Activated CD8-positive, alpha-beta T cell treated with anti-CD3 and anti-CD28 coated beads, Interleukin-2, amount 10 ng/mL, durations not matched to agents 7 days and 5 days (primary cell): ENCODE data around the gene NGFR. TPM values are rescaled to one million over a fixed set of nuclear protein-coding genes. Genes with fewer than 3 reads are reported as not detected.
A peak's percentile ranks its signal among the peaks of the same experiment; 100 is the strongest.

Source experiments
- ATAC-seq: fragments of 150-1000 bp; cut with Tn5 transposase; one replicate; pipeline ENCODE4 v1.10.0; 2021; ENCODE audit warnings: moderate library complexity
- CTCF ChIA-PET: fragments of 350-600 bp; sonication (Branson Sonifier 250); formaldehyde crosslinking; loops from one replicate; lab custom pipeline; 2021; ENCODE audit warnings: antibody characterized with exemption; lab: Charles Lee
- POLR2A ChIA-PET: fragments of 350-600 bp; sonication (Branson Sonifier 250); formaldehyde crosslinking; loops from one replicate; lab custom pipeline; 2021; ENCODE audit warnings: antibody characterized with exemption; lab: Charles Lee
- DNase-seq: peaks from one replicate; pipeline ENCODE4 v3.0.0-alpha.2; 2020
- H3K27ac Mint-ChIP-seq: one replicate; pipeline ENCODE4 v1.8.0; 2021; ENCODE audit warnings: mild to moderate bottlenecking, mixed read lengths
- H3K27me3 Mint-ChIP-seq: one replicate; pipeline ENCODE4 v1.8.0; 2021; ENCODE audit warnings: low read depth, mixed read lengths
- H3K36me3 Mint-ChIP-seq: one replicate; pipeline ENCODE4 v1.8.0; 2021; ENCODE audit warnings: low read depth, mixed read lengths
- H3K4me1 Mint-ChIP-seq: one replicate; pipeline ENCODE4 v1.8.0; 2021; ENCODE audit warnings: low read depth, mixed read lengths
- H3K4me3 Mint-ChIP-seq: one replicate; pipeline ENCODE4 v1.8.0; 2021; ENCODE audit warnings: mild to moderate bottlenecking, mixed read lengths
- H3K9me3 Mint-ChIP-seq: one replicate; pipeline ENCODE4 v1.8.0; 2022; ENCODE audit warnings: mixed read lengths; ENCODE audit not compliant: insufficient read depth
- total RNA-seq, 2 experiments: library from RNA; stranded (reverse); gene quantifications; one replicate each; pipeline ENCODE4 v1.2.3, GENCODE V29; 2021

The NGFR gene
- total RNA-seq, 2 experiments from 2014 or later: 0.11 TPM; not detected in 1

- ChIA-PET POLR2A (no interaction called here), CTCF (interaction anchor here (1.4 kb wide), 1 partner anchor 143 kb away, joined by 7 read pairs; no protein-coding TSS in a partner anchor)
- Mint-ChIP-seq H3K27me3 (peaks cover 5% of the 10 kb centered on the region), H3K4me3 (no peak overlapping the region), H3K9me3 (no peaks in the 10 kb centered on the region), H3K4me1 (peaks cover 8% of the 10 kb centered on the region), H3K36me3 (no peaks in the 10 kb centered on the region), H3K27ac (no peak overlapping the region)
- ATAC-seq: no peak
- DNase-seq: no peak
Measured at GRCh38 chr17:49551221-49552069, 56.4 kb downstream of the NGFR start.

GRCh38 chr17:49552070-49552751 is 57.1 kb downstream of the NGFR start:
- ATAC-seq: no peak
- Mint-ChIP-seq H3K27ac (no peak overlapping the region), H3K9me3 (no peaks in the 10 kb centered on the region), H3K4me1 (peaks cover 10% of the 10 kb centered on the region), H3K27me3 (peaks cover 5% of the 10 kb centered on the region), H3K4me3 (no peak overlapping the region), H3K36me3 (no peaks in the 10 kb centered on the region)
- POLR2A ChIA-PET: no interaction called here
- no peak for DNase-seq
- CTCF ChIA-PET: interaction anchor here (1.4 kb wide), 1 partner anchor 144 kb away, joined by 7 read pairs; no protein-coding TSS in a partner anchor

GRCh38 chr17:49553676-49554335 is 58.7 kb downstream of the NGFR start:
- no peaks in the 10 kb centered on the region for H3K36me3 Mint-ChIP-seq
- H3K4me1 Mint-ChIP-seq: peaks cover 12% of the 10 kb centered on the region
- H3K4me3 Mint-ChIP-seq: no peak overlapping the region
- ATAC-seq: no peak
- H3K27me3 Mint-ChIP-seq: peaks cover 9% of the 10 kb centered on the region
- POLR2A ChIA-PET: interaction anchor here (1.2 kb wide), 1 partner anchor 210 kb away, joined by 3 read pairs; the partner anchor contains the start of gene FAM117A
- CTCF ChIA-PET: interaction anchor here (3.1 to 5.0 kb wide), 2 partner anchors 12 to 119 kb away, joined by 27 to 62 read pairs; no protein-coding TSS in a partner anchor
- no peaks in the 10 kb centered on the region for H3K9me3 Mint-ChIP-seq
- no peak for DNase-seq
- H3K27ac Mint-ChIP-seq: no peak overlapping the region

GRCh38 chr17:49554694-49555494 is 59.8 kb downstream of the NGFR start:
- Mint-ChIP-seq H3K27ac (no peak overlapping the region), H3K9me3 (no peaks in the 10 kb centered on the region), H3K27me3 (peaks cover 13% of the 10 kb centered on the region), H3K4me1 (peaks cover 11% of the 10 kb centered on the region), H3K36me3 (no peaks in the 10 kb centered on the region), H3K4me3 (no peak overlapping the region)
- ATAC-seq: no peak
- POLR2A ChIA-PET: no interaction called here
- DNase-seq: no peak
- CTCF ChIA-PET: interaction anchor here (0.9 to 5.0 kb wide), 15 partner anchors 9 to 443 kb away, joined by 3 to 103 read pairs (median 27); partner anchors contain the start of genes NGFR, PHB1 and SLC35B1

GRCh38 chr17:49555495-49556222 is 60.6 kb downstream of the NGFR start:
- no peak for ATAC-seq
- no peak overlapping the region for H3K27ac Mint-ChIP-seq
- ChIA-PET CTCF (interaction anchor here (0.6 to 5.0 kb wide), 45 partner anchors 10 to 539 kb away, joined by 3 to 103 read pairs (median 6); partner anchors contain the start of genes NGFR, PDK2, PHB1 and SLC35B1), POLR2A (interaction anchor here (0.6 kb wide), 1 partner anchor 122 kb away, joined by 3 read pairs; the partner anchor contains the start of gene SPOP)
- H3K4me3 Mint-ChIP-seq: no peak overlapping the region
- H3K27me3 Mint-ChIP-seq: peaks cover 15% of the 10 kb centered on the region
- no peaks in the 10 kb centered on the region for H3K36me3 Mint-ChIP-seq
- peaks cover 11% of the 10 kb centered on the region for H3K4me1 Mint-ChIP-seq
- H3K9me3 Mint-ChIP-seq: no peaks in the 10 kb centered on the region
- no peak for DNase-seq

GRCh38 chr17:49556223-49556943 is 61.3 kb downstream of the NGFR start:
- Mint-ChIP-seq H3K4me1 (peaks cover 11% of the 10 kb centered on the region), H3K27me3 (peaks cover 15% of the 10 kb centered on the region), H3K36me3 (no peaks in the 10 kb centered on the region), H3K27ac (no peak overlapping the region), H3K9me3 (no peaks in the 10 kb centered on the region), H3K4me3 (no peak overlapping the region)
- ChIA-PET CTCF (interaction anchor here (0.6 to 5.0 kb wide), 73 partner anchors 10 to 538 kb away, joined by 3 to 103 read pairs (median 4); partner anchors contain the start of genes NGFR, NXPH3, PDK2 and PHB1), POLR2A (interaction anchor here (0.6 kb wide), 1 partner anchor 122 kb away, joined by 3 read pairs; the partner anchor contains the start of gene SPOP)
- DNase-seq: peak; percentile 88
- ATAC-seq: peak; percentile 96

GRCh38 chr17:49557312-49558024 is 62.4 kb downstream of the NGFR start:
- CTCF ChIA-PET: interaction anchor here (0.5 to 5.0 kb wide), 64 partner anchors 9 to 537 kb away, joined by 3 to 103 read pairs (median 4); partner anchors contain the start of genes NGFR, NXPH3, PDK2 and PHB1
- POLR2A ChIA-PET: no interaction called here
- Mint-ChIP-seq H3K36me3 (no peaks in the 10 kb centered on the region), H3K9me3 (no peaks in the 10 kb centered on the region), H3K27me3 (peaks cover 18% of the 10 kb centered on the region), H3K27ac (no peak overlapping the region), H3K4me3 (no peak overlapping the region), H3K4me1 (peaks cover 11% of the 10 kb centered on the region)
- ATAC-seq: peak; percentile 37
- peak; percentile 56 for DNase-seq
